DMS 273 treated with DMSO at 0.1 percent for 48 hours (cell line): Measurements from ENCODE around the gene CDH26.

Experiments
- DNase-seq: peaks from one replicate; lab custom pipeline; 2025; lab: John Stamatoyannopoulos, UW

CDH26 gene

DNA sequence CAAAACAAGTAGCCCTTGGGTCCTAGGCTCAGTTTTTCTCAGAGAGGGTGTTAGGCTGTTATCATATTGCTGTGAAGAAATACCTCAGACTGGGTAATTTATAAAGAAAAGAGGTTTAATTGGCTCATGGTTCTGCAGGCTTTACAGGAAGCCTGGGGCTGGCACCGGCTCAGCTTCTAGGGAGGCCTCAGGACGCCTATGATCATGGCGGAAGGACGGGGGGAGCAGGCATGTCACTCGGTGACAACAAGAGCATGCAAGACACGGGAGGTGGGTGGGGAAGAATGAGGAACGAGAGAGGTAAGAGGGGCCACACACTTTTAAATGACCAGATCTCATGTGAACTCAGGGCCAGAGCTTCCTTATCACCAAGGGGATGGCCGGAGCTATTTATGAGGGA lies 26.9 kb downstream of the CDH26 start:
- DNase-seq: no peak

DNA sequence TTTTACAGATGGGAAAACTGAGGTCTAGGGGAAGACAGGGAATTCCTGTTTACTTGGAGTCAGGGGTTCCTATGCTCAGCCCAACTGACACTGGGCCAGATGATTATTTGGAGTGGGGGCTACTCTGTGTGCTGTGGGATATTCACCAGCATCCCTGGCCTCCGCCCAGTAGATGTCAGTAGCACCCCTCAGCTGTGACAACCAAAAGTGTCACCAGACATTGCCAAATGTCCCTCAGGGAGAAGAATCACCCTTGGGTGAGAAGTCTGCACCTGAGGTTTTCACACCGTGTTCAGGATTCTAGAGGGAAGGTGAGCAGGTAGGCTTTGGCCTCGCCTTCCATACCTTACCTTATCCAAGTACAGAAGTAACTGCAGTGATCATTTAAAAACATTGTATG lies 27.6 kb downstream of the CDH26 start:
- DNase-seq: no peak

DNA sequence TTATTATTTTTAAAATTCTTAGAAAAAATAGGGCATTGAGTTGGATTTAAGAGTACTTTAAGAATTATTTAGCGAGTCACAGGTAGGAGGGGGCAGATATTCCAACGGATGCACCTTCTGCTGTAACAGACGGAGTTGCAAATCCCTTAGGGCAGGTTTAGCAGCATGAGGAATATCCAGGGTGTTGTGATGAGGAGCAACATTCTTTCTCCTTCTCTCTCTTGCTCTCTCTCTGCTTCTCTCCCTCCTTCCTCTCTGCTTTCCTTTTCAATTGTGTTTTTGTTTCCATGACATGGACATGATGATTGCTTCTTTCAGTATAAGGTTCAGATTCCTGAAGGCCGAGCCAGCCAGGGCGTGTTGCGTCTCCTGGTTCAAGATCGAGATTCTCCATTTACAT lies 28.9 kb downstream of the CDH26 start:
- DNase-seq: no peak

DNA sequence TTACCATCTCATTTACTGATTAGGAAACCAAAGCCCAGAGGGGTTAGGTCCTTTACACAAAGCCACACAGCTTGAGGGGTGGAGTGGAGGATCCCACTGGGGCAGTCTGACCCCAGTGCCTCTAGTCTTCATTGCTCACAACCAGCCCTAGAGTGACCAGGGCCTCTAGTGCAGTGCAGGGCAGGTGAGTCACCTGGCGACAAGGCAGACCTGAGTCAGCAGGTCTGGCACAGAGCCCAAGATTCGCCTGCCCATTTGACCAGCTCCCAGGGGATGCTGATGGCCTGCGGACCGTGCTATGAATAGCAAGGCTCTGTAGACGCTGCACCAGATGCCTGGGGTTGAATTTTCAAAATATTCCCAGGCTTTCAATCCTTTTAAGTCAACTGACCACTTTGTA lies 29.9 kb downstream of the CDH26 start:
- no peak for DNase-seq

DNA sequence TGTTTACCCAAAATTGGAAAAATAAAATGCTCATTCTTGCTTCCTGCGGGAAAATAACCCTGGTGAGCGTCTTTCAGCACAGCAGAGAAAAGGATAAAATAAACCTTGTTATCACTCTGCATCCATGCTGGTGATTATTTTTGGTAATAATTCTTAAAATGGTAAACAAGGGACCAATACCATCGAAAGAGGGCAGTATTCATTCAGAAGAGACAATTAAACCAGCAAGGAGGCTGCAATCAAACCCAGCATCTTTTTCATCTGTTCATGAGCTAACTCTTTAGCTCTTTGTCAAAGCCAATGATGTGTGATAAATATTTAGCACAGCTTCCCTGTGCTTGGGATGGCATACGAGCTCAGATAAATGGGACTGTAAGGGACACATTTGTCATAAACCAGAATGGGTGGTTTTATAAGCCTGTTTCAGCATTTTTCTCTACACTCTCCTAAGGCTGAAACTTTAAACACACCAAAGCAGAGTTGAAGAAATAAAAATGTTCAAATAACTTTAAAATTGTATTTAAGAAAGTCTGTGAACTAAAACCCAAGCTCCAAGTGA lies 34.4 kb downstream of the CDH26 start:
- DNase-seq: no peak

DNA sequence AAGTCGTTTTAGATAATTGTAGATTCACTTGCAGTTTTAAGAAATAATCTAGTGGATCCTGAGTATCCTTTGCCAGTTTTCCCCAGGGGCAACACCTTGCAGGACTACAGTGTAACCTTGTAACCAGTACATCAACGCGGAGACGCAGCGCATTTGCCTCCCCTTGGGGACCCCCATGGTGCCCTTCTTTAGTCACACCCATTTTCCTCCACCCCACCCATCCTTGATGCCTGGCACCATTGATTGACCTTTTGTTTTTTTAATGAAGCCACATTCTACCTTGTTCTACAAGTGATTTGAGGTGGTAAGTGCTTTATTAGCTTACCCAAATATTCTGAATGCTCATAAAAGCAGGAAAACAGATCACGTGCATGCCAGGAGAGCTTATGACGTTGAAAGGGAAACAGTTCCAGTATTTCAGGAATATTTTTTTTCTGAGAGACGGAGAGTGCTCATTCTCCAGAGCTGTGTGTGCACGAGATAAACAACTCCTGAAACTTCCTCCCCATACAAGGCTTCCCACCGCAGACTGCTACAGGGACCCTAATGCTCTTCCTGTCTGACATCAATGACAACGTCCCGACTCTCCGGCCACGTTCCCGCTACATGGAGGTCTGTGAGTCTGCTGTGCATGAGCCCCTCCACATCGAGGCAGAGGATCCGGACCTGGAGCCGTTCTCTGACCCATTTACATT lies 35.7 kb downstream of the CDH26 start:
- DNase-seq: no peak

DNA sequence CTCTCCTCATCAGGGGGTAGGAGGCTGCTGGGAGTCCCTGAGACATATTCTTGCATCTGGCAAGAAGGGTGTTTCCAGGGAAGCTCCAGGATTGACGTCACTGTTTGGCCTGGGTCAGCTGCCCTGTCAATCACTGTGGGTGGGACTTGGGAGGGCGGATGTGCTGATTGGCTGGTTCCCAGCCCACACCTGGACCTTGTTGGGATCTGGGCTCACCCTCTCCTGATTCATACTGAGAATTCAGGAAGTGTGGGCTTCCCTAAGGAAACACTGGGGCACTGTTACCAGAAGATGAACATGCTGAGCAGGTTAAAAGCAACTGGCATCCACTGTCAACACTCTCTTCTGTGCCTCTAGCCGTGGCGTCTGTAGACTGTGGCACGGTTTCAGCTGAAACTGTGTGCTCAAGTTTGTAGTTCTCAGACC lies 36.5 kb downstream of the CDH26 start:
- DNase-seq: no peak

DNA sequence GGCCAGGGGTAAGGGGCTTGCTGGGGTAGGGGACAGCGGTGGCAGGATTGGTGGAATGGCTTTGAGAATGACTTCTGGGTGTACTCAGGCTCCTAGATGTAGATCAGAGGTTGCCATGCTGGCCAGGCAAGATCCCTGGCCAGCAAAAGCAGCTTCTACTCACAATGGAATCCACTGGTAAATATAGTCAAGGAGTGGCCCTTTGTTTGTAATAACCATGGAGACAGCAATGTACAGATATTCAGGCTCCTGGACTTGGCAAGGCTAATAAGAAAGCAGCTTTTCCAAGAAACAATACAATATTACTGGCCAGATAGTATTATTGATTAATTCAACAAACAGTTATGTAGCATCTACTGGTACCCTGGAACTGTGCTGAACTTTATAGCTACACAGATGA lies 37.9 kb downstream of the CDH26 start:
- DNase-seq: no peak

DNA sequence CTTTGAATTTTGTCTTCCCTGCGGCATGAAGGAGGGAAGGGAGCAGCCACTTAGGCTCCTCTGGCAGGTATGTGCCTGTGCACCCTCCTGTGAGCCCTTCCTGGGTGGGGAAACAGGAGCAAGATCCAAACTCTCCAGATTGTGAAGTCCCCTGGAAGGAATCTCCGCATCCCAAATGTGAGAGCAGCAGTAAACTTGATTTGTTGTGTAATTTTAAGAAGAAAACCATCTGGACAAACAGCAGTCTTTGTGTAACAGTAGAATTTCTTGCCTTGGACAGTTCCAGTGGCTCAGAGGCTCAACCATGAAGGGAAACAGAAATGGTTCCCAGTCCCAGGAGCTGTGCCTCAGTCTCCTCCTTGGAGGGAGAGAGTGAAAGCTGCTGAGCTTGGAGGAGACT lies 39.7 kb downstream of the CDH26 start:
- DNase-seq: no peak

DNA sequence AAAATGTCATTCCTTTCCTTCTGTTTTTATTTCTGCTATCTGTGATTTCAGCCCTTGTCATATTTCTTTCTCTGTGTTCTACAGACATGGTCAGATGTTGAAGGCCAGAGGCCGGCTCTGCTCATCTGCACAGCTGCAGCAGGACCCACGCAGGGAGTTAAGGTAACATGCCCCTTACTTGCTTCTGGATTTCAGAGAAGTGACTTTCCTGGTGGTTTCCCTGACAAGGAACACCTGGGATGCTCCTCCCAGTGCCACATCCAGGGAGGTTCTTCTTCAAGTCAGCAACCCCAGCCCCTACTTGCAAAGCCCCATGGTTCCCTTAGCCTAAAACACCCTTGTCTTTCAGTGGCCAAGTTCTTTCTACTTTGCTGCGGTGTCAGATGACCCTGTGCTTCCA lies 41.3 kb downstream of the CDH26 start:
- no peak for DNase-seq

DNA sequence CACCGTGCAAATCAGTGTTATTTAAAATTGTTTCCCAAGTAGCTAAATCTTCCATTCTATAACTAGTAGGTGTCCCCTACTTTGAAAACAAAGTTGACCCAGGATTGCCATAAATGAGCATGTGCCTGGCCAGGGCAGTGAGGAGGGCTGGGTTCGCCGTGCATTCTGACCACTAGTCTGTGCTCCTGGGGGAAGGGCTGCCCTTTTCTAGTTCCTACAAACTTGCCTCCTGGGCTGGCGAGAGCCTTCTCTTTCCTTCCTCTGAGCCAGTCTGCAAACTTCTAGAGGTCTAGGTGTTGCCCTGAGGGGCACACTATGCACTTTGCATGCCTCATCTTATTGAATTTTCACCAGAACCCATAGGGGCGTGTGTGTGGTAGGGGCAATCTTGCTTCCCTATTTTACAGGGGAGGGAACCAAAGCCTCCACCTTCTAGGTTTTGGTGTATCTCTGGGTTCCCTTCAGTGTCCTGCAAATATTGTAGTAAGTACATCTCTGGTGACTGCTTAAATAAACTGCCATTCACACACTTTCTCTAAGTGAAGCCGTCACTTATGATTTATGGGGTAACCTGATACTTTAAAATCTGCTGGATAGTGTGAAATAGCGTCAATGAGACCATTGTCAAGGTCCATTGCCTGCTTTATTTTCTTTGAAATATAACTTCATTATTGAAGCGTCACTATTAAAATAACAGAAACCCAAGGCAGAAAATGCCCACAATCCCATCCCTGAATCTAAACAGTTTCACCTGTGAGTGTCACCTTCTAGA lies 42.2 kb downstream of the CDH26 start:
- no peak for DNase-seq

DNA sequence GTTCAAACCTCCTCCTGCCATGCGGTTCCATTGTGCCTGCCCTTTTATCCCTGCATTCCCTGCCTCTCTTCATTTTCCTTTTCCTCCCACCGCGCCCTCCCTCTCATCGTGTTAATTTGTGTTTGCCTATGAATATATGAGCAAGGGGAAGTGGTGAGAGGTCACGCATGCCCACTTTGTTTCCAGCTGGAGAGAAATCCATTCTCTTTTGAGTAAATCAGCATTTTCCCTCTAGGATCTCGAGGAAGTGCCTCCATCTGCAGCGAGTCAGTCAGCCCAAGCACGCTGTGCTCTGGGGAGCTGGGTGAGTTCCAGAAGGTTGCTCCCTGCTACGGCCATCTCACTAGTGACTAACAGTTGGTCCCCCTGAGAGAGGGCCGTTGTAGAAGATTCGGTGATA lies 42.9 kb downstream of the CDH26 start:
- DNase-seq: no peak

DNA sequence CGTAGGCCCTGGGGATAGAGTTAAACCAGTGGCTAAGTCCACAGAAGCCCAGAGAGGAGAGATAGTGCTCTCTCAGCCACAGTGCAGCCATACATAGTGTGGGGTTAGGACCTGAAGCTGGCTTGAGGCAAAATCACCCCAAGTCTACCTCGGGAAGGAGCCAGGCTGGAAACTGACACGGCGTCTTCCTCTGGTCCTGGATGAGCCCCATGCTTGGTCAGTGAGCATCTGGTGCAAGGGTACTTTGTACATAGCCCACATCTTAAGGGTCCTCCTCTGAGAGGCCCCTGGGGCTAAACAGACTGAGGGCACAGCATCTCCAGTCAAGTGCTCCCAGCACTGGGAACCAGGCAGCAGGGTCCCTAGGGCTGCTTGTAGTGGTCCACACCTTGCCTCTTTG lies 45.6 kb downstream of the CDH26 start:
- DNase-seq: no peak

DNA sequence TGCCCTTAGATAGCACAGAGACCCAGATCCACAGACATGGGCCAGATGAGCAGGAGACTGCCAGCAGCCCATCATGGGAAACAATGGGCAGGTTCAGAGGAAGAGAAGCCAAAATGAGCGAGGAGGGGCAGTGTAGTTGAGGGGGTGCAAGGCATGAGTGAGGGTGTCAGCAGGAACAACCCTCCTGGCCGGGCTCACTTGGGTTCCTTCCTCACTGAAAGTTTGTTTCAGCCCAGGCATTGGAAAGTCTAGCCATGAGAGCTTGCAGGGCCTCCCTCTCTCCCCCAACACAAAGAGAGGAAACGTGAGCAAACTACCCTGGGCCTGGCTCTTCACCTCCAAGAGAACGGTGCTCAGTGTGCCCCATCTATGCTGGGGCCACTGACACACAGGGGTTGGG lies 48.0 kb downstream of the CDH26 start:
- DNase-seq: no peak

DNA sequence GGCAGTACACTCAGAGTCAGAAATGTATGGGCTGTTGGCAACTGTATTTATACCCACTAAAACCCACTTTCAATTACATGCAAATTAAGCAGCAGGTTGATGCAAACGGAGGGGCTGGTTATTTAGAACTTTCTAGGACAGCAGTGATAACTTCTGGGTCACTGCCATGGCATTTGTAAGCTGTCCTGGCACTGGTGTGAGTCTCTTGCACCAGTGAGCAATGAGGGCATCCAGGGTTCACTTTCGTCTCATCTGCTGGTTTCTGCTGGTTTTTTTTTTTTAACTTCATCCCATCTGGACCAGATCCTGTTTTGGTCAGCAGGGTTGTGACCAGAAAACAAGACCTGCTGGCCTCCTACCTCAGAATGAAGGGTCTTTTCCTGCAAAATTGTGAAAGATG lies 49.2 kb downstream of the CDH26 start:
- no peak for DNase-seq

DNA sequence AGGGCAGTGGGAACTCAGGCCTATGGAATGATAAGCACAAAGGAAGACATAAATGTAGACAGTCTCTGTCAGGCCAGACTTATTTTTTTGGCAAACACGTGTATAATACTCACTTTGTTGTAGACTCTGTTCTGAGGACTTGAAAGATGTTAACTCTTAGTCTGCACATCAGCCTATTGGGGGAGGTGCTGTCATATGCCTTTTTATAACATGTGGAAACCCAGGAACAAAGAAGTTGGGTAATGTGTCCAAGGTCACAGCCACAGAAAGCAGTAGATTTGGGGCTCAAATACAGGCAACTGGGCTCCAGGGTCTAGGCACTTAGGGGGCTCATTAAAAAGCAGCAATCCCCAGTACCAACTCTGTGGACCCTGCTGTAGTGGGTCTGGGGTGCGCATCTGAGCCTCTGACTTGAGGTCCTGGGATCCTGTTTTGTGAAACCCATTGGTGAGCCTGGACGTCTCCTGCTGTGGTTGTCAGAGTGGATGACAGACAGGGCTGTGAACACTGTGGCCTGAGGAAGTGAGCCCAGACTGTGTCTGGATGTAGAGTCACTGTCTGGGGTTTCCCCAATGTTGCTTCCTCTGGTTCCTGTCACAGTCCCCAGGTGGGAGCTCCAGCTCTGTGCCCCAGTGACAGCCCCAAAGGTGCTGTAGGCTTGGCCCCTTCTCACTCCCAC lies 50.0 kb downstream of the CDH26 start:
- DNase-seq: no peak

DNA sequence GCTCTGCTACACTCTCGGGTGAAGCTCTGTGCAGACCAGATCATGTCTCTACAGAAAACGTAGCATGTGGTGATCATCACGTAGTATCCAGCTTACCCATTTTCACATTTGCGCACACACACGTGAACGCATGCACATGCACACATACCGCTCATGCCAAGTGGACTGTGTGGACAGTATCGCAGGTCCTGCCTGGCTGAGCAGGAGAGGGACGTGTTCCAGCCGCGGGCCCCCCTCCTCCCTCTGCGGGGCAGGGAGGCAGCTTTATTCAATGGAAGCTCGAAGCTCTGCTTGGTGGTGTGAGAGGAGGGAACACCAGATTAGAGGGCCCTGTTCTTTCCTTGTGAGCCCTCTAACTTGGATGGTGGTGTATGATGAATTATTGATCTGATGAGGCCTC lies 51.1 kb downstream of the CDH26 start:
- DNase-seq: no peak

DNA sequence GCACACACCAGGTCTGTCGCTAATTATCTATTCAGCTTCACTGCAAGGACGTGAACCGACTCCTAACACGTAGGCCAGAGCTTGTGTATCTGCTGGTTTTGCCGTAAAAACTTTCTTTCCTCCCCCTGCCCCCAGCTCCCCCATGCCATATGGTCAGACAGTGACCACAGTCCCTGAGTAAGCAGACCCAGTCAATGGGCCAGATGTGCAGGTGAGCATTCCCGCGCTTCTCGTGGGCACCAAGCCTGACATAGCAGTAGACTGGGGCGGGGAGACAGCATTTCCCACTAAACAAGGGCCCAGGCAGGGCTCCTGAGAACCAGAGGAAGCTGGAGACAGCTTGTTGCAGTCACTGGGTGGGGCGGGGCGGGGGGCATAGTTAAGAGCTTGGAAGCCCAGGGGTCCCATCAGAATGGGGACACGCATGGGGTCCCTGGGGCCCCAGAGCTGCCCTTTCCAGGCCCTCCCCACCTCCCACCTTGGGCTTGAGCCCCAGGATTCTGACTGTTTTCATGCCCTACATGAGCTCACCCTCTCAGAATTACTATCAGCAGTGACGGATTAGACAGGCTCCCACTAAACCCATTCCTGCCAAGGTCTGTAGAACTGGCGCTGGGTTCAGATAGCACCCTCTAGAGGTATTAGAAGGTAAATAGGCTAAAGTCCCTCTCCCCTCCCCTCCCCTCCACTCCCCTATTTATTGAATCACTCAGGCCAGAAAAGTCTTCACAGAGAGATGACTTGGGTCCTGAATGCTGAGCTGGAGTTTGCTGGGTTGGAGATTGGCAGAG lies 51.8 kb downstream of the CDH26 start:
- no peak for DNase-seq

DNA sequence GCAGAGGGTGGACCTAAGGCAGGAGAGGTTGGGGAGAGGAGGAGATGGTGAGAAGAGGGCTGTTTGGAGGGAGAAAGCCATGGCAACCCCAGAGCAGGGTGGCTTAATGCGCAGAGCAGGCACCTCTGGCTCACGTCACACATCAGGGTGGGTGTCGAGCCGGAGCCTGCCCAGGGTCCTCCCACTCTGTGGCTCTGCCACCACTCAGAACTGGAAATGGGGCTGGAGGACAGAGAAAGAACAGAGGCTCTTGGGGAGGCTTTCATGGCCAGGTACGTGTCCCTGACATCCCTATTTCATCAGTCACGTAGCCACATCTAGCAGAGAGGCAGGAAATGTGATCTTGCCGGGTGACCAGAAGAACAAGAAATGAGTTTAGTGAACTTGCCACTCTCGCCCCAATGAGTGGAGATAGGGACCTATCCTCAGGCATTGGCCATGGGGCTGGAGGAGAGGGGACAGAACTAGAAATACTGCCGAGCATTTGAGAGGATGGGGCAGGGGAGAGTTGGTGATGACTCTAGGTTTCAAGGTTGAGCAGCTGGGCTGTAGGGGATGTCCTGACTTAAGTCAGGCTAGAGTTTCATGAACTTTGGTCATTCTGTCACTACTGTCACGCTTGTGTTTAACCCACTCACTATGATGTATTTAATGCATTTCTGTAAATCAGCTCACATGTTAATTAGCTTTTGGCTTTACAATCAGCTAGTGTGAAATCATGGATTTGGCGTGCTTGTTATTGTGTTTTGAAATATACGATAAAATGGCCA lies 52.7 kb downstream of the CDH26 start:
- DNase-seq: no peak

DNA sequence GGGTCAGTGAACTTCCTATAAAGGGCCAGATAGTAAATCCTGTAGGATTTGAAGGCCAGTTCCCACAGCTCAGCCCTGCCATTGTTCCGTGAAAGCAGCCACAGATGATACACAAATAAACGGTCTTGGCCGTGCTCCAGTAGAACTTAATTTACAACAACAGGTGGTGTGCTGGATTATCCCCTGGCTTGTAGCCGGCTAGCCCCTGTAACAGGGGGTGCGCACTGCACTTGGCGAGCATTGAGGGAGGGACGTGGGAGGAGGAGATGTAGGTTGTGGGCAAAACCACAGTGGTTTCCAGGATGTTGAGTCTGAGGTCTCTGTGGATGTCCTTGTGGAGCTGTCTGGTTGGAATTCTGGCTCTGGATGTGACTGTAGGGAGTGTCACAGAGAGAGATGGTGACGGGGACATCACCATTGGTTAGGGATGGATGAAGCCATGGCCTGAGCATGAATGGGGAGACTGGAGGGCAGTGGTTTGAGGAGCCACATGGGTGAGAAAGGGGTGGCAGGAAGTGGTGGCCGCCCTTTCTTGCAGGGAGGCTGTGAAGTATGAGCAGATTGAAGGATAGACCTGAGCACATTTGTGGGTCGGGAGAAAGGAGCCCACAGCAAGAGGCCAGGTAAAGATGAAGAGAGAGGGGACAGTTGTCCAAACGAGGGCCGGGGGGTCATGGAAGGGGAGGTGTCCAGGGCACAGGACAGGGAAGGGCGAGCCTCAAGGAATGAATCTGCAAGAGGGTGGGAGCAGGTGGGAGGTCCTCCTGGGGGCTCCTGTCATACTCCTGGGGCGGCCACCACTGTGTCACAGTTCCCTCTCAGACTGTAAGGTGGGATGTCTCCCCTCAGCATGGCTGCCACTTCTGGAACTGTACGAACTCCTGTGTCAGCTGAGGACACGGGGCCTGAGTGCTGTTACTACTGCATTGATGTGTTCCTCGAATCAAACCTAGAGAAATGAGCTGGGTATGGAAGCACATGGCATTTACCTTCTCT lies 53.6 kb downstream of the CDH26 start:
- DNase-seq: peak; percentile 55
